SK-N-MC (cell line): ENCODE results near the gene STIL.

ENCODE experiments used
- EZH2 ChIP-seq: fragments of 200-600 bp; sonication (generic); IDR thresholded peaks from one replicate; pipeline ENCODE4 v1.6.1; 2017; ENCODE audit warnings: antibody characterized with exemption
- FOXP2 ChIP-seq: optimal IDR thresholded peaks from 2 replicates; pipeline ENCODE3; 2011; ENCODE audit warnings: mild to moderate bottlenecking, moderate library complexity; ENCODE audit not compliant: insufficient read depth; ENCODE audit errors: extremely low read length, control extremely low read depth
- POLR2AphosphoS5 ChIP-seq: IDR thresholded peaks from 2 replicates; pipeline ENCODE4 v1.6.1; 2012; ENCODE audit warnings: mild to moderate bottlenecking, low read depth, low read length, borderline replicate concordance

GRCh38 chr1:47233186-47233585 is 80.8 kb downstream of the STIL start:
- TF ChIP-seq EZH2 = no peak
- no peak for TF ChIP-seq POLR2AphosphoS5
- no peak for TF ChIP-seq FOXP2
